Omental fat pad (tissue), 4 donors: Measurements from ENCODE around the gene DACT2. TPM values are rescaled to one million over a fixed set of nuclear protein-coding genes. Genes with fewer than 3 reads are reported as not detected.

ENCODE experiments used
- ATAC-seq: fragments of 150-250 bp; one replicate; pipeline ENCODE4 v1.9.1; 2016; ENCODE audit warnings: mild to moderate bottlenecking, moderate library complexity; ENCODE audit not compliant: low FRiP score
- DNase-seq: peaks from one replicate; pipeline ENCODE4 v3.0.0-alpha.2; 2019; ENCODE audit warnings: low spot score
- total RNA-seq, 4 donors: library from RNA; depleted of rRNA; stranded (reverse); fragments of >200 nt; gene quantifications; one replicate each; pipeline ENCODE4 v1.1.0, GENCODE V29; 2016
- TF ChIP-seq, protein P1 (sequence below), 3 donors: fragments of 450-650 bp; IDR thresholded peaks; one replicate each; pipeline ENCODE4 v1.5.1; 2016 to 2017; ENCODE audit warnings: antibody characterized with exemption in 3 of 3, mild to moderate bottlenecking in 3 of 3, moderate library complexity in 2 of 3

DACT2 gene
- total RNA-seq, 4 donors from 2014 or later = 0.63 to 3.9 (median 2.3) TPM

DNA sequence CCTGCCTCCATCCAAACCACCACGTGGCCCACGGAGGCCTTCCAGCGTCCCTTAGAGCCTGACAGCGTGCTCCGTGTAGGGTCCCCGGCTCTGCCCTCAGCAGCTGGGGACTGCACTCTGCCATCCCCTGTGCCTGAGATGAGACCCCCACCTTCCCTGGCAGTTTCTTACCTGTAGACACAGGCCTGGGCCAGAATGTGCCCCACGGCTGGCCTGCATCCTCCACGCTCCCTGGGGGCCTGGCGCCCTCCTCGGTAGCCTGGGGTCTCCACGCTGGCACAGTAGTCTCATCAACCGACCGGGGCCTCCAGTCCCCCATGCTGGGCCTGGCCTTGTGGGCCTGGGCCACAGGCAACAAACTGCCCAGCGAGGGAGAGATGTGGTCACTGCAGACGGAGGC, 9.6 kb downstream of the DACT2 start:
- ATAC-seq (no peak), DNase-seq (no peak)
- TF ChIP-seq, protein P1, sequence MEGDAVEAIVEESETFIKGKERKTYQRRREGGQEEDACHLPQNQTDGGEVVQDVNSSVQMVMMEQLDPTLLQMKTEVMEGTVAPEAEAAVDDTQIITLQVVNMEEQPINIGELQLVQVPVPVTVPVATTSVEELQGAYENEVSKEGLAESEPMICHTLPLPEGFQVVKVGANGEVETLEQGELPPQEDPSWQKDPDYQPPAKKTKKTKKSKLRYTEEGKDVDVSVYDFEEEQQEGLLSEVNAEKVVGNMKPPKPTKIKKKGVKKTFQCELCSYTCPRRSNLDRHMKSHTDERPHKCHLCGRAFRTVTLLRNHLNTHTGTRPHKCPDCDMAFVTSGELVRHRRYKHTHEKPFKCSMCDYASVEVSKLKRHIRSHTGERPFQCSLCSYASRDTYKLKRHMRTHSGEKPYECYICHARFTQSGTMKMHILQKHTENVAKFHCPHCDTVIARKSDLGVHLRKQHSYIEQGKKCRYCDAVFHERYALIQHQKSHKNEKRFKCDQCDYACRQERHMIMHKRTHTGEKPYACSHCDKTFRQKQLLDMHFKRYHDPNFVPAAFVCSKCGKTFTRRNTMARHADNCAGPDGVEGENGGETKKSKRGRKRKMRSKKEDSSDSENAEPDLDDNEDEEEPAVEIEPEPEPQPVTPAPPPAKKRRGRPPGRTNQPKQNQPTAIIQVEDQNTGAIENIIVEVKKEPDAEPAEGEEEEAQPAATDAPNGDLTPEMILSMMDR (IDR thresholded peaks at IDR 0.05) = no peak

DNA sequence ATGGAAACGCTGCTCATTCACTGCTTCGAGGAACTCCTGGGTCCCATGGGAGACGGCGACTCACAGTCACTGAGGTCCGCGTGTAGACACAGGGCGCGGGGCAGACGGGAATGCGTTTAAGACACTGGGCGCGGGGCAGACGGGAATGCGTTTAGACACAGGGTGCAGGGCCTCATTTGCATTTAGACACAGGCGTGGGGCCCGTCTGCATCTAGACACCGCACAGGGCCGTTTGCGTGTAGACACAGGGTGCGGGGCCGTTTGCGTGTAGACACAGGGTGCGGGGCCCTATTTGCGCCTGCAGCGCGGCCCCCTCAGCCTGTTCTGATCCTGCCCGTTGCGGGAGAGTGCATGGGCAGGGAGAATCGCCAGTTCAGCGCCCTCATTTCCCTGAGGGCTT, 10.4 kb downstream of the DACT2 start:
- TF ChIP-seq, protein P1 (IDR thresholded peaks at IDR 0.05) = no peak
- ATAC-seq (no peak), DNase-seq (no peak)

DNA sequence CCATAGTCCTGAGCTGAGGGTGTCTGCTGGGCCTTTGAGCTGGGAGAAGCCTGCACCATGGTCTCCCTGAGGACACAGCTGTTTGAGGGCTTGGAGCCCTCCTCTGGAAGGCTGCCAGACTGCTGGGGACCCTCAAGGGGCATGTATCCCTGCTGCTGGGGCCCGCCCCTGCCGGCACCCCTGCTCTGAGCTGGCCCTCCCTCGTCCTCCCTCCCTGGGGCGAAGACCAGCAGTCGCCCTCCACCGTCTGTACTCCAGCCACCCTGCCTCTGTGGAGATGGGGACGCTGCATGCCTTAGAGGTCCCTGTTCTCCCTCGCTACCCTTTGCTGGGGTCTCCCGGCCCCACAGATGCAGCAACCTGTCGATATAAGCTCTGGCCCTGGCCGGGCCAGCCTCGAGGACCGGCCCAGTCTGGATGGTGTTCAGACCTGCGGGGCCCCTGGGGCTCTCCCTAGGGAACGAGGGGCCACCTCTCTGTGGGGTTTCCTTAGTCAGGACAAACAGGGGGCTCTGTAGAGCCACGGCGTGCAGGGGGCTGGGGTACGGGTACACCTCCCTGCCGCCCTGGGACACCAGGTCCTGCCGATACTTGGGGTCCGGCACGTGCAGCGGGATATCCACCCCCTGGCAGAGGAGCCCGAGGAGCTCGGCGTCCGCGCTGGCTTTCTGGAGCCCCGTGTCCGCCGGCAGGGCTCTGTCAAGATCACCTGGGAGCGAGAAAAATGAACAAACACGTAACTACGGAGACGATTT, 11.0 kb downstream of the DACT2 start:
- ATAC-seq (no peak), DNase-seq (no peak)
- TF ChIP-seq, protein P1 (IDR thresholded peaks at IDR 0.05) = no peak

DNA sequence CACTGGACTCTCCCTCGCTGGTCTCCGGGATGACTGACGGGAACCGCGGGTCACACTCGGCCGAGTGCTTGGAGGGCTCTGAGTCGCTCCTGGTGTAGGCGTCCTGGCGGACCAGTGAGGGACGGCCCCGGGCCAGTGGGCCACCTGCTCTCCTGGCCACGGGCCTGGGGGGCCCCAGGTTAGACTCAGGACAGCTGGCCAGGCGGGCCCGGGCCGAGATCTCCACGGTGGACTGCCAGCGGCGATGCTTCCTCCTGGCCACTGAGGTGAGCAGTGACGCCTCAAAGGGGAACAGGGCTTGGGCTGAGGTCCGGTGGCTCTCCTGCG, 11.9 kb downstream of the DACT2 start:
- DNase-seq = no peak
- TF ChIP-seq, protein P1 (IDR thresholded peaks at IDR 0.05) = no peak
- ATAC-seq = no peak

DNA sequence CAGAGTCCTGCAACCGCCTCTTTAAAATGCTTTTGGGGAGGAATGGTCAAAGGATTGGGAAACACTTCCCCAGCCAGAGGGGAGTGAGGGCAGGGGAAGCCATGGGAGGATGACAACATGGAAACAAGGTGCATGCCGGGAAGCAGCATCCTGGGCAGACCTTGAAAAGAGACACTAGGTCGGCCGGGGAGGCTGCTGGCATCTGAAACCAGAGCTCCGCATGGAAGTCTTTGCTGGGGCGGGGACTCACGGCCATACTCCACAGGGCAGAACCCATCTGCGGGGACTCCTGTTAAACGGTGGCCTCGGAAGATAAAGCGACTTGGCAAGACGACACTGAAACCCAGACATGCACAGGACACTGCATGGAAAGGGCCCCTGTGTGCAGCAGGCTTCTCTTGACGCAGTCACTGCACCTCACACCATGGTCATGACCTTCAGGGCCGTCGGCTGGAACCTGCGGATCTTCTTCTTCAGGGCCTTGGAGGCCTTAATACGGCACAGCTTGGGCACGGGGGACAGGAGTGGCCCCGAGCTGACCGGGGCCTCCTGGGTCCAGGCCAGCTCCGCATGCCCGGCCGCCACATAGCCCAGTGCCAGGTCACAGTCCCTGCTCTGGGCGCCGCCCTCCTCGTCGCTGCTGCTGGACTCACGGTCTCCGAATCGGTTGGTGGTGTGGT, 12.4 kb downstream of the DACT2 start:
- TF ChIP-seq, protein P1 (IDR thresholded peaks at IDR 0.05) = no peak
- DNase-seq (no peak), ATAC-seq (no peak)

DNA sequence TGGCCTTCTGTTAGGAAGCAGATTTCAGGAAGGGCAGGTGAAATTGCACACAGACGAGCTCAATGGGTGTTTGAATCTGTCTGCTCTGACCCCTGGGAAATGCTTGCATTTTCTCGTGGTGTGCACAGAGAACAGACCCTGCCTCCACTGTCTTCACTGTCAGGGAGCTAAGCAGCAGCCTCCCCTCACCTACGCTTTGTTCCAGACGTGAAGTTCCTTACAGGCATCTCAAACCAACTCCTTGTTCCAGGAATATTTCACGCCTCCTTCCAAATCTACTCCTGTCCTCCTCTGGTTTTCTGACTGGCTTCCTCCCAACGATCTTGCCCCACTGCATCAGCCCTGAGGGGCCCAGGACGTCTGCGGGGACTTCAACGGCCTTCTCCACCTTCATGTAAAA, 13.7 kb downstream of the DACT2 start:
- TF ChIP-seq, protein P1 (IDR thresholded peaks at IDR 0.05) = no peak
- no peak for DNase-seq
- ATAC-seq = no peak
